ENCODE results near the gene PRR9.
"Not testable (repeated sequence)": the region's sequence is repeated elsewhere in the genome, so short reads cannot be mapped to it uniquely, and the experiment has no call there.

The PRR9 gene

GRCh38 chr1:153180556-153180955 is 36.8 kb upstream of the PRR9 start:
- no peak overlapping the region for H2BK120ac ChIP-seq (ENCODE audit: low read depth, low read length)
- no peak overlapping the region for H2BK5ac ChIP-seq (ENCODE audit: low read depth, low read length, poor library complexity, severe bottlenecking)
- no peak overlapping the region for H3K23ac ChIP-seq (ENCODE audit: low read length in 2 of 2)
- H3K4me2 ChIP-seq (ENCODE audit: low read length, poor library complexity, severe bottlenecking), result no peak overlapping the region
- WGBS, result 50% methylated on average over 3 of the region's 4 CpGs
- no peak overlapping the region for H4K8ac ChIP-seq (ENCODE audit: low read length)
- no peak overlapping the region for H3K4ac ChIP-seq (ENCODE audit: low read depth in 1 of 2, low read length in 2 of 2)
- no peak overlapping the region for H3K4me3 ChIP-seq (ENCODE audit: insufficient read depth in 1 of 2, low read depth in 1 of 2, low read length in 2 of 2)
- H3K27ac ChIP-seq (ENCODE audit: low read length, poor library complexity, severe bottlenecking), result no peak overlapping the region
- no peak overlapping the region for H2BK12ac ChIP-seq (ENCODE audit: low read length in 2 of 2)
- H3K9me3 ChIP-seq (ENCODE audit: control insufficient read depth, low read length), result no peaks in the 10 kb centered on the region
- H3K27me3 ChIP-seq (ENCODE audit: control insufficient read depth in 1 of 2, insufficient read depth in 1 of 2, low read length in 2 of 2), result no peaks in the 10 kb centered on the region
- no peaks in the 10 kb centered on the region for H3K79me1 ChIP-seq (replicated peaks; ENCODE audit: low read length, poor library complexity, severe bottlenecking)
- H3K4me1 ChIP-seq (ENCODE audit: control insufficient read depth, insufficient read depth, low read depth, low read length), result no peaks in the 10 kb centered on the region
- no peak overlapping the region for H3K18ac ChIP-seq (ENCODE audit: low read depth in 1 of 2, low read length in 2 of 2)
- no peak for DNase-seq
- no peak overlapping the region for H3K9ac ChIP-seq (ENCODE audit: low read length)
- no peak overlapping the region for H2BK15ac ChIP-seq (ENCODE audit: low read depth, poor library complexity, severe bottlenecking)
- no peaks in the 10 kb centered on the region for H3K36me3 ChIP-seq (ENCODE audit: control insufficient read depth in 1 of 2, insufficient read depth in 2 of 2, low read depth in 1 of 2, low read length in 2 of 2)
- no peak overlapping the region for H2AK5ac ChIP-seq (ENCODE audit: low read length, severe bottlenecking)
- no peak overlapping the region for H2AFZ ChIP-seq (ENCODE audit: low read depth, low read length)
- no peak overlapping the region for H3K14ac ChIP-seq (ENCODE audit: low read length in 2 of 2)
- H4K91ac ChIP-seq (ENCODE audit: low read length), result no peak overlapping the region

- H2AK5ac ChIP-seq (ENCODE audit: low read length, severe bottlenecking), result not testable (repeated sequence)
Measured at GRCh38 chr1:153188301-153188700, 29.1 kb upstream of the PRR9 start.

GRCh38 chr1:153190373-153190772 is 27.0 kb upstream of the PRR9 start:
- H3K27ac ChIP-seq (ENCODE audit: low read length, poor library complexity, severe bottlenecking), result no peak overlapping the region
- H3K79me1 ChIP-seq (replicated peaks; ENCODE audit: low read length, poor library complexity, severe bottlenecking), result no peaks in the 10 kb centered on the region
- H2AFZ ChIP-seq (ENCODE audit: low read depth, low read length), result no peak overlapping the region
- no peak overlapping the region for H2BK12ac ChIP-seq (ENCODE audit: low read length in 2 of 2)
- no peak overlapping the region for H4K91ac ChIP-seq (ENCODE audit: low read length)
- no peak overlapping the region for H3K14ac ChIP-seq (ENCODE audit: low read length in 2 of 2)
- H3K4me1 ChIP-seq (ENCODE audit: control insufficient read depth, insufficient read depth, low read depth, low read length), result no peaks in the 10 kb centered on the region
- no peak for DNase-seq
- no peak overlapping the region for H3K4ac ChIP-seq (ENCODE audit: low read depth in 1 of 2, low read length in 2 of 2)
- no peaks in the 10 kb centered on the region for H3K9me3 ChIP-seq (ENCODE audit: control insufficient read depth, low read length)
- H2BK15ac ChIP-seq (ENCODE audit: low read depth, poor library complexity, severe bottlenecking), result no peak overlapping the region
- H2BK5ac ChIP-seq (ENCODE audit: low read depth, low read length, poor library complexity, severe bottlenecking), result no peak overlapping the region
- no peak overlapping the region for H2BK120ac ChIP-seq (ENCODE audit: low read depth, low read length)
- WGBS, result 6% methylated on average over 3 of the region's 3 CpGs
- H3K9ac ChIP-seq (ENCODE audit: low read length), result no peak overlapping the region
- H3K4me2 ChIP-seq (ENCODE audit: low read length, poor library complexity, severe bottlenecking), result no peak overlapping the region
- peaks cover 0 to 26% of the 10 kb centered on the region in 2 experiments for H3K27me3 ChIP-seq (ENCODE audit: control insufficient read depth in 1 of 2, insufficient read depth in 1 of 2, low read length in 2 of 2)
- no peaks in the 10 kb centered on the region for H3K36me3 ChIP-seq (ENCODE audit: control insufficient read depth in 1 of 2, insufficient read depth in 2 of 2, low read depth in 1 of 2, low read length in 2 of 2)
- no peak overlapping the region for H3K18ac ChIP-seq (ENCODE audit: low read depth in 1 of 2, low read length in 2 of 2)
- no peak overlapping the region for H2AK5ac ChIP-seq (ENCODE audit: low read length, severe bottlenecking)
- no peak overlapping the region for H3K23ac ChIP-seq (ENCODE audit: low read length in 2 of 2)
- no peak overlapping the region for H3K4me3 ChIP-seq (ENCODE audit: insufficient read depth in 1 of 2, low read depth in 1 of 2, low read length in 2 of 2)
- H4K8ac ChIP-seq (ENCODE audit: low read length), result no peak overlapping the region

More at GRCh38 chr1:153188301-153188700, 29.1 kb upstream of the PRR9 start:
- H3K27ac ChIP-seq (ENCODE audit: low read length, poor library complexity, severe bottlenecking); H3K14ac ChIP-seq (ENCODE audit: low read length in 2 of 2); H3K36me3 ChIP-seq (ENCODE audit: control insufficient read depth in 1 of 2, insufficient read depth in 2 of 2, low read depth in 1 of 2, low read length in 2 of 2); H2BK15ac ChIP-seq (ENCODE audit: low read depth, poor library complexity, severe bottlenecking); H4K8ac ChIP-seq (ENCODE audit: low read length); H3K4me3 ChIP-seq (ENCODE audit: insufficient read depth in 1 of 2, low read depth in 1 of 2, low read length in 2 of 2); H3K79me1 ChIP-seq (replicated peaks; ENCODE audit: low read length, poor library complexity, severe bottlenecking); H4K91ac ChIP-seq (ENCODE audit: low read length); H3K18ac ChIP-seq (ENCODE audit: low read depth in 1 of 2, low read length in 2 of 2); DNase-seq; H3K4me1 ChIP-seq (ENCODE audit: control insufficient read depth, insufficient read depth, low read depth, low read length); H3K23ac ChIP-seq (ENCODE audit: low read length in 2 of 2); H3K9me3 ChIP-seq (ENCODE audit: control insufficient read depth, low read length); H2BK12ac ChIP-seq (ENCODE audit: low read length in 2 of 2); H2AFZ ChIP-seq (ENCODE audit: low read depth, low read length); H2BK5ac ChIP-seq (ENCODE audit: low read depth, low read length, poor library complexity, severe bottlenecking); H3K4me2 ChIP-seq (ENCODE audit: low read length, poor library complexity, severe bottlenecking); H3K4ac ChIP-seq (ENCODE audit: low read depth in 1 of 2, low read length in 2 of 2); H3K9ac ChIP-seq (ENCODE audit: low read length); H2BK120ac ChIP-seq (ENCODE audit: low read depth, low read length): not testable (repeated sequence)
- H3K27me3 ChIP-seq (ENCODE audit: control insufficient read depth in 1 of 2, insufficient read depth in 1 of 2, low read length in 2 of 2), result peaks cover 0 to 15% of the 10 kb centered on the region in 2 experiments
- 61% methylated on average over 4 of the region's 4 CpGs for WGBS

- no peak overlapping the region for H3K9ac ChIP-seq (ENCODE audit: low read length)
- H3K36me3 ChIP-seq (ENCODE audit: control insufficient read depth in 1 of 2, insufficient read depth in 2 of 2, low read depth in 1 of 2, low read length in 2 of 2), result no peaks in the 10 kb centered on the region
- H3K4me3 ChIP-seq (ENCODE audit: insufficient read depth in 1 of 2, low read depth in 1 of 2, low read length in 2 of 2), result no peak overlapping the region
- WGBS, result 30% methylated on average over 3 of the region's 3 CpGs
- DNase-seq, result no peak
- peaks cover 0 to 31% of the 10 kb centered on the region in 2 experiments for H3K27me3 ChIP-seq (ENCODE audit: control insufficient read depth in 1 of 2, insufficient read depth in 1 of 2, low read length in 2 of 2)
- no peak overlapping the region for H2BK120ac ChIP-seq (ENCODE audit: low read depth, low read length)
- H3K9me3 ChIP-seq (ENCODE audit: control insufficient read depth, low read length), result no peaks in the 10 kb centered on the region
- no peak overlapping the region for H3K27ac ChIP-seq (ENCODE audit: low read length, poor library complexity, severe bottlenecking)
- H2BK15ac ChIP-seq (ENCODE audit: low read depth, poor library complexity, severe bottlenecking), result no peak overlapping the region
- H3K4me2 ChIP-seq (ENCODE audit: low read length, poor library complexity, severe bottlenecking), result no peak overlapping the region
- no peak overlapping the region for H3K14ac ChIP-seq (ENCODE audit: low read length in 2 of 2)
- no peaks in the 10 kb centered on the region for H3K79me1 ChIP-seq (replicated peaks; ENCODE audit: low read length, poor library complexity, severe bottlenecking)
- no peak overlapping the region for H3K18ac ChIP-seq (ENCODE audit: low read depth in 1 of 2, low read length in 2 of 2)
- no peaks in the 10 kb centered on the region for H3K4me1 ChIP-seq (ENCODE audit: control insufficient read depth, insufficient read depth, low read depth, low read length)
- H4K8ac ChIP-seq (ENCODE audit: low read length), result no peak overlapping the region
- no peak overlapping the region for H3K23ac ChIP-seq (ENCODE audit: low read length in 2 of 2)
- H2BK5ac ChIP-seq (ENCODE audit: low read depth, low read length, poor library complexity, severe bottlenecking), result no peak overlapping the region
- H2AFZ ChIP-seq (ENCODE audit: low read depth, low read length), result no peak overlapping the region
- no peak overlapping the region for H2AK5ac ChIP-seq (ENCODE audit: low read length, severe bottlenecking)
- no peak overlapping the region for H4K91ac ChIP-seq (ENCODE audit: low read length)
- H3K4ac ChIP-seq (ENCODE audit: low read depth in 1 of 2, low read length in 2 of 2), result no peak overlapping the region
- H2BK12ac ChIP-seq (ENCODE audit: low read length in 2 of 2), result no peak overlapping the region
Measured at GRCh38 chr1:153192697-153193096, 24.7 kb upstream of the PRR9 start.

Data from mesenchymal stem cell (in vitro differentiated cells and primary cell).